COLO829 (cell line): ENCODE results near the gene CASR.
"Not testable (repeated sequence)": the region's sequence is repeated elsewhere in the genome, so short reads cannot be mapped to it uniquely, and the experiment has no call there.

Source experiments
- DNase-seq: peaks from one replicate; pipeline ENCODE4 v3.0.0; 2012; ENCODE audit warnings: low spot score

Gene CASR

GRCh38 chr3:122183521-122183892 lies at the start of gene CASR:
CASR (plus strand) TSS chr3:122183668; CDS start chr3:122254190, 70,522 bp downstream.
- DNase-seq: no peak

- no peak for DNase-seq
These were observed 37.0 kb upstream of the CASR start for GRCh38 chr3:122146466-122146865.

- no peak for DNase-seq
These were observed 34.4 kb upstream of the CASR start for GRCh38 chr3:122148941-122149627.

- DNase-seq: no peak
These were observed 32.0 kb upstream of the CASR start for GRCh38 chr3:122151480-122151879.

- not testable (repeated sequence) for DNase-seq
These were observed 18.5 kb upstream of the CASR start for GRCh38 chr3:122164983-122165382.

GRCh38 chr3:122167630-122168029 lies 15.8 kb upstream of the CASR start:
- no peak for DNase-seq

- DNase-seq: no peak
These were observed 15.4 kb upstream of the CASR start for GRCh38 chr3:122168044-122168443.

- no peak for DNase-seq
These were observed 13.6 kb upstream of the CASR start for GRCh38 chr3:122169911-122170310.

- not testable (repeated sequence) for DNase-seq
These were observed 12.1 kb upstream of the CASR start for GRCh38 chr3:122171361-122171760.

GRCh38 chr3:122178711-122179110 lies 4.8 kb upstream of the CASR start:
- no peak for DNase-seq

GRCh38 chr3:122183893-122184590 lies 574 bp downstream of the CASR start:
- DNase-seq: no peak

- no peak for DNase-seq
These were observed 1.1 kb downstream of the CASR start for GRCh38 chr3:122184591-122184929.

- no peak for DNase-seq
These were observed 2.9 kb downstream of the CASR start for GRCh38 chr3:122186372-122186771.

- no peak for DNase-seq
These were observed 5.3 kb downstream of the CASR start for GRCh38 chr3:122188737-122189136.

GRCh38 chr3:122189357-122189756 lies 5.9 kb downstream of the CASR start:
- no peak for DNase-seq

GRCh38 chr3:122190525-122190924 lies 7.1 kb downstream of the CASR start:
- DNase-seq: no peak

GRCh38 chr3:122198966-122199365 lies 15.5 kb downstream of the CASR start:
- DNase-seq: no peak

- no peak for DNase-seq
These were observed 16.1 kb downstream of the CASR start for GRCh38 chr3:122199552-122199951.

- DNase-seq: no peak
These were observed 17.2 kb downstream of the CASR start for GRCh38 chr3:122200661-122201060.

- not testable (repeated sequence) for DNase-seq
These were observed 18.0 kb downstream of the CASR start for GRCh38 chr3:122201476-122201875.

- DNase-seq: no peak
These were observed 25.1 kb downstream of the CASR start for GRCh38 chr3:122208579-122208978.

GRCh38 chr3:122213650-122214049 lies 30.2 kb downstream of the CASR start:
- DNase-seq: no peak

GRCh38 chr3:122214711-122215110 lies 31.2 kb downstream of the CASR start:
- no peak for DNase-seq
